ENCODE data around the gene FANCC. TPM values are rescaled to one million over a fixed set of nuclear protein-coding genes. Genes with fewer than 3 reads are reported as not detected.
"Not testable (repeated sequence)": the region's sequence is repeated elsewhere in the genome, so short reads cannot be mapped to it uniquely, and the experiment has no call there.

The FANCC gene
- total and polyA plus RNA-seq, 9 donors: 9.8 to 16.4 (median 15.0) TPM

DNA sequence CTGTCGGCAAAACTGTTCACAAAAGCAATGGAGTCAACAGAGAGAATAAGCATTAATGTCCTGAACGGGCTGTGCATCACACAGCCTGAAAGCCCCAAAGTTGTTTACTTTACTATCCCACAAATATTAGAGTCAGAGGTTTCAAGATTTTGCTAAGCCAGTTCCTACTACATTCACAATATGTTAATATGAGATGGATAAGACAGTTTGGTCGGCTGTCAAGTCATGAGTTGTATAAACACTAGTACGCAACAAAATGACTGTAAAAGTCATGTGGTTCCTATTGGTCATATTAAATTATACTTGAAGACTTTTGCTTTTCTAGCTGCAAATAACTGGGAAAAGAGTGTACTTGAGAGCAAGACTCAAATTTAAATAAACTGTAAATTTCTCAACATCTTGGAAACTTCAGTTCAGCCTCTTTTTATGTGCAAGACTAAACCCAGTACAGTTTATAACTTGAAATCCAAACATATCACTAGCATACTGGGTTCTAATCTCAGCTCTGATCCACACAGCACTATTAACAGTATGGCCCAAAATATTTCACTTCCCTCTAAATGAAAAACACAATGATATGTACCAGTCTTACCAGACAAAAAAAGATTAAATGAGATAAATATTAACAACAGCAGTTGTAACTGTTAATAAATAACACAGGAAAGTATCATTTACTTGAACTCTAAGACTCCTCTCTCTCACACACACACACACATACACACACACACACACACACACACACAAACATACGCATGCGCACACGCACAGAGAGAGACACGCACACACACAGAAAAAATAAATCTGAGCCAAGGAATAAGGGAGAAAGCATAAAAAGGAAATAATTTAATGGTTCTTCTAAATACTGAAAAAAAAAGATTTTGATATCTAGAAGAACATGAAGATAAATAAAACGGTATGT lies 33.1 kb downstream of the FANCC start:
- H3K4me3 ChIP-seq (ENCODE audit: low read length): no peak overlapping the region
- no peak for DNase-seq
- H3K27me3 ChIP-seq (ENCODE audit: control insufficient read depth, insufficient read depth, low read length): no peaks in the 10 kb centered on the region
- no peaks in the 10 kb centered on the region for H3K4me1 ChIP-seq (ENCODE audit: control insufficient read depth, insufficient read depth, low read length)
- no peaks in the 10 kb centered on the region for H3K36me3 ChIP-seq (ENCODE audit: control insufficient read depth, insufficient read depth, low read length)
- no peaks in the 10 kb centered on the region for H3K9me3 ChIP-seq (replicated peaks; ENCODE audit: control insufficient read depth, low read depth, low read length)
- H3K27ac ChIP-seq (ENCODE audit: low read length): no peak overlapping the region
- no CpG with 5 or more reads among the region's 9 CpGs for WGBS (ENCODE audit: insufficient coverage)

DNA sequence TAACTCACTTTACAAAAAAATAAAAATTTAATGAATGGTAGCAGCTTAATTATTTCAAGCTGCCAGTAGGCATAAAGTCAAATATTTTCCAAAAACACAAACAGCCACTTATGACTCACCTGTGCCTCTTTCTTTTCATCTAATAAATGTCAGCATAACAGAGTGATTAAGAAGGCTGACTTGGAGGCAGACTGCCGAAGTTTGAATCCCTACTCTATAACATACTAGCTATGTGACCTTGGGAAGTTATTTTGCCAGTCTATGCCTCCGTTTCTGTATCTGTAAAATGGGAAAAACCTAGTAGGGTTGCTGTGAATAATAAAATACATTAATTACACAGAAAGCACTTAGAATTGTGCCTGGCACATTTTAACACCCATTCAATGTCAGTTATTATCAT lies 33.8 kb downstream of the FANCC start:
- no peaks in the 10 kb centered on the region for H3K36me3 ChIP-seq (ENCODE audit: control insufficient read depth, insufficient read depth, low read length)
- no peak for DNase-seq
- H3K4me1 ChIP-seq (ENCODE audit: control insufficient read depth, insufficient read depth, low read length): no peaks in the 10 kb centered on the region
- no peaks in the 10 kb centered on the region for H3K27me3 ChIP-seq (ENCODE audit: control insufficient read depth, insufficient read depth, low read length)
- no peak overlapping the region for H3K4me3 ChIP-seq (ENCODE audit: low read length)
- H3K27ac ChIP-seq (ENCODE audit: low read length): no peak overlapping the region
- whole genome bisulfite sequencing (ENCODE audit: insufficient coverage): no CpG with 5 or more reads among the region's 2 CpGs
- H3K9me3 ChIP-seq (replicated peaks; ENCODE audit: control insufficient read depth, low read depth, low read length): no peaks in the 10 kb centered on the region

DNA sequence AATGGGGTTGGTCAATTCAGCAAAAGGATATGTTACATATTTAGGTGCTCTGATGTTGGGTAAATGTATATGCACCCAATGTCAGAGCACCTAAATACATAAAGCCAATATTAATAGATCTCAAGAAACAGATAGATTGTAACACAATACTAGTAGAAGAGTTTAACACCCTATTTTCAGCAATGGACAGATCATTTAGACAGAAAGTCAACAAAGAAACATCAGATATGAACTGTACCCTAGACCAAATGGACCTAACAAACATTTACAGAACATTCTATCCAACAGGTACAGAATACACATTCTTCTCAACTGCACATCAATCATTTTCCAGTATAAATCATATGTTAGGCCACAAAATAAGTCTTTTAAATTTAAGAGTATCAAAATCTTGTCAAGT lies 35.2 kb downstream of the FANCC start:
- Histone ChIP-seq H3K36me3 (ENCODE audit: control insufficient read depth, insufficient read depth, low read length) (no peaks in the 10 kb centered on the region), H3K27ac (ENCODE audit: low read length) (no peak overlapping the region), H3K4me1 (ENCODE audit: control insufficient read depth, insufficient read depth, low read length) (no peaks in the 10 kb centered on the region), H3K4me3 (ENCODE audit: low read length) (no peak overlapping the region), H3K9me3 (replicated peaks; ENCODE audit: control insufficient read depth, low read depth, low read length) (no peaks in the 10 kb centered on the region), H3K27me3 (ENCODE audit: control insufficient read depth, insufficient read depth, low read length) (no peaks in the 10 kb centered on the region)
- no peak for DNase-seq

DNA sequence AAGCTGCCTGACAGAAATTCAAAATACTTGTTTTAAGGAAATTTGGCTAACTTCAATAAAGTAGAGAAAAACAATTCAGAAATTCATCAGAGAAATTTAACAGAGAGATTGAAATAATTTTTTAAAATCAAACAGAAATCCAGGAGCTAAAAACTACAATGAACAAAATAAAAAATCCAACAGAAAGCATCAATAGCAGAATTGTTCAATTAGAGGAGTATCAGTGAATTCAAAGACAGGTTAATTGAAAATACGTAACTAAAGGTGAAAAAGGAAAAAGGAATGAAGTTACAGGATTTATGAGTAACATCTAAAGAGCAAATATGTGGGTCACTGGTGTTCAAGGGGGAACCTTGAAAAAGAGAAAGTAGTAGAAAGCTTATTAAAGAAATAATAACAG lies 36.8 kb downstream of the FANCC start:
- no peak for DNase-seq
- H3K4me3 ChIP-seq (ENCODE audit: low read length): no peak overlapping the region
- no CpG with 5 or more reads among the region's 1 CpG for WGBS (ENCODE audit: insufficient coverage)
- H3K36me3 ChIP-seq (ENCODE audit: control insufficient read depth, insufficient read depth, low read length): no peaks in the 10 kb centered on the region
- H3K27me3 ChIP-seq (ENCODE audit: control insufficient read depth, insufficient read depth, low read length): no peaks in the 10 kb centered on the region
- H3K9me3 ChIP-seq (replicated peaks; ENCODE audit: control insufficient read depth, low read depth, low read length): no peaks in the 10 kb centered on the region
- no peak overlapping the region for H3K27ac ChIP-seq (ENCODE audit: low read length)
- H3K4me1 ChIP-seq (ENCODE audit: control insufficient read depth, insufficient read depth, low read length): no peaks in the 10 kb centered on the region

DNA sequence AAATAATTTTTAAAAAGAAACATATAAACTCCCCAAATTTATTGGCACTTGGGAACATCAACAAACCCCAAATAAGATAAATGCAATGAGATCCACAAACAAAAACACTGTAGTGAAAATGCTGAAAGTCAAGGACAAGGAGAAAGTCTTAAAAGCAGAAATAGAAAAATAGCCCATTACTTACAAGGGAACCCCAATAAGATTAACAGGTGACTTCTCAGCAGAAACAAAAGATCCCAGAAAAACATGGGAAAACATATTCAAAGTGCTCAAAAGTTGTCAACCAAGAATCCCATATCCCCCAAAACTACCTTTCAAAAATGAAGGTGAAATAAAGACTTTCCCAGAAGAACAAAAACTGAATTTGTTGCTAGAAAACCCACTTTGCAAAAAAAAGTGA lies 40.0 kb downstream of the FANCC start:
- no peaks in the 10 kb centered on the region for H3K9me3 ChIP-seq (replicated peaks; ENCODE audit: control insufficient read depth, low read depth, low read length)
- no peak for DNase-seq
- no peak overlapping the region for H3K4me3 ChIP-seq (ENCODE audit: low read length)
- no peaks in the 10 kb centered on the region for H3K4me1 ChIP-seq (ENCODE audit: control insufficient read depth, insufficient read depth, low read length)
- no peak overlapping the region for H3K27ac ChIP-seq (ENCODE audit: low read length)
- H3K36me3 ChIP-seq (ENCODE audit: control insufficient read depth, insufficient read depth, low read length): no peaks in the 10 kb centered on the region
- H3K27me3 ChIP-seq (ENCODE audit: control insufficient read depth, insufficient read depth, low read length): no peaks in the 10 kb centered on the region

DNA sequence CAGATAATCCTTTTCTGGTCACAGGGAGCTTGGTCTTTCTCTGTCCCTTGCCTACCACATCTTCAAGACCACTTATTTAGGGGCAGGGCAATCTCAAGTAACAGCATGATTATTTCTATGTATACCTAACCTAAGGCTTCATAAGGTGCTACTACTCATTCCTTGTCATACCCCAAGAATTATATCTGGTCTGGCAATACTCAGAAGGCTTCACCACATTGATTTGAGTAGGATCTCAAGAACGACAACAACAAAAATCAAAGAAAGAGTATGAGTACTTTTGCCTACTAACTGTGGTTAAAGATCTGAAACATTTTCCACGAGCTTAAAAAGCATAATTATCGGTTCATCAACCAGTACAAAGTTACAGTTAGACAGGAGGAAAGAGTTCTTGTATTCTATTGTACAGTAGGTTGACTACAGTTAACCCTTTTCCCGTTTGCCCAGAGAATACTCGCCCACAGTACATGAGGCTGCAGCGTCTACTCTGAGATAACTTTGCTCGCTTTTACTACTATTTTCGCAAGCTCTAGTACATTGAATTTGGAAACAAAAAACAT lies 41.0 kb downstream of the FANCC start:
- H3K27me3 ChIP-seq (ENCODE audit: control insufficient read depth, insufficient read depth, low read length): no peaks in the 10 kb centered on the region
- DNase-seq: no peak
- no peak overlapping the region for H3K27ac ChIP-seq (ENCODE audit: low read length)
- no peak overlapping the region for H3K4me3 ChIP-seq (ENCODE audit: low read length)
- WGBS (ENCODE audit: insufficient coverage): no CpG with 5 or more reads among the region's 8 CpGs
- H3K9me3 ChIP-seq (replicated peaks; ENCODE audit: control insufficient read depth, low read depth, low read length): no peaks in the 10 kb centered on the region
- no peaks in the 10 kb centered on the region for H3K36me3 ChIP-seq (ENCODE audit: control insufficient read depth, insufficient read depth, low read length)
- no peaks in the 10 kb centered on the region for H3K4me1 ChIP-seq (ENCODE audit: control insufficient read depth, insufficient read depth, low read length)

DNA sequence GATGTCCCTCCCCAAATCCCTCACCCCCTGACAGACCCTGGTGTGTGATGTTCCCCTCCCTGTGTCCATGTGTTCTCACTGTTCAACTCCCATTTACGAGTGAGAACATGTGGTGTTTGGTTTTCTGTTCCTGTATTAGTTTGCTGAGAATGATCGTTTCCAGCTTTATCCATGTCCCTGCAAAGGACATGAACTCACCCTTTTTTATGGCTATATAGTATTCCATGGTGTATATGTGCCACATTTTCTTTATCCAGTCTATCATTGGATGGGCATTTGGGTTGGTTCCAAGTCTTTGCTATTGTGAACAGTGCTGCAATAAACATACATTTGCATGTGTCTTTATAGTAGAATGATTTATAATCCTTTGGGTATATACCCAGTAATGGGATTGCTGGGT lies 43.3 kb downstream of the FANCC start:
- WGBS (ENCODE audit: insufficient coverage): no CpG with 5 or more reads among the region's 2 CpGs

DNA sequence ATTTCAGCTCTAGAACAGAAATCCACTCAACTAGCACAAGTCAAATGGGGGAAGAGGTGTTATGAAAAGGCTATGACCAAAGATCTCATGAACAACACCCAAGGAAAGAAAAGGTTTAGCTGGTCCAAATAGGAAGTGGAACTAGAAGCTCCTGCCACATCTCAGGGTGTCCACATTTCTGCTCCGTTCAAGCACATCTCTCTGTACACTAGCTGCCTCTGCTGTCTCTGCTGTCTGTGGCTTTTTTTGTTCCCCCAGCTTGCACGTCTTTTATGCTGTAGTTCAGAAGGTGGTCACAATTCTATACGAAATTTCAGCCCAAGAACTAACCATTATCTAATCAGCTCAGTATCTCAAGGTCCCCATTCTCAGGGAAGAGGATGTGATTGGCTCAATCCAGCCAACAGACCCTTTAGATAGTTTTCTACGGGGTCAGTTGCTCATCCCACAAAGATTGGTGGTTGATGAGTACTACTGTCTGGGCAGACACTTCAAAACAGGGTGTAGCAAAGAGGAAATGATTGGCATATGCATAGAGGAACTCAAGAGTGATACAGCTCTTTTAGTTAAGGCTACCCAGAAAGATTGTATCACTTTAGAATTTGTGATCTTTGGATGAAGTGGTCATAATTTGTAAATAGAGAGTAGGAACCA lies 44.0 kb downstream of the FANCC start:
- Histone ChIP-seq H3K27me3 (ENCODE audit: control insufficient read depth, insufficient read depth, low read length) (no peaks in the 10 kb centered on the region), H3K4me1 (ENCODE audit: control insufficient read depth, insufficient read depth, low read length) (no peaks in the 10 kb centered on the region), H3K9me3 (replicated peaks; ENCODE audit: control insufficient read depth, low read depth, low read length) (peaks cover 2% of the 10 kb centered on the region), H3K36me3 (ENCODE audit: control insufficient read depth, insufficient read depth, low read length) (no peaks in the 10 kb centered on the region), H3K27ac (ENCODE audit: low read length) (no peak overlapping the region), H3K4me3 (ENCODE audit: low read length) (no peak overlapping the region)
- 86% methylated on average over 1 of the region's 4 CpGs for WGBS (ENCODE audit: insufficient coverage)
- DNase-seq: no peak

More for the DNA sequence above, 43.3 kb downstream of the FANCC start:
- H3K36me3 ChIP-seq (ENCODE audit: control insufficient read depth, insufficient read depth, low read length); H3K4me3 ChIP-seq (ENCODE audit: low read length); H3K27me3 ChIP-seq (ENCODE audit: control insufficient read depth, insufficient read depth, low read length); H3K9me3 ChIP-seq (replicated peaks; ENCODE audit: control insufficient read depth, low read depth, low read length); H3K4me1 ChIP-seq (ENCODE audit: control insufficient read depth, insufficient read depth, low read length); DNase-seq; H3K27ac ChIP-seq (ENCODE audit: low read length): not testable (repeated sequence)

DNA sequence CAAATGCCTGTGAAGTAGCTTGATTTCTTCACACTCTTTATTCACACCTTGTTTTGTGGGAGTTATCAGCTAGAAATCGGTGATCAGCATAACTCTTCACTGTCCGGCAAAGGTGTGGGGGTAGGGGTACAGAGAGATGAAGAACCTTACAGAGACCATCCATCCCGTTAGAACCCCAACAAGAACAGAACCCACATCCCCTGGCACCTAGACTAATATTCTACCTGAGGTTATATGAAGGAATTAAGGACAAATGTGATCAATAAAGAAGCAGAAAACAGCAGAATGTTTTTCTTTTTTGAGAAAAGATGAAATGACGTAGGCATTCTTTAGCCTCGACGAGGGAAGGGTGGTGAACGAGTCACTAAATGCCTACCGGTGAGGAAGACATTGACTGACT lies 44.7 kb downstream of the FANCC start:
- no peak for DNase-seq
- WGBS (ENCODE audit: insufficient coverage): no CpG with 5 or more reads among the region's 8 CpGs
- H3K36me3 ChIP-seq (ENCODE audit: control insufficient read depth, insufficient read depth, low read length): no peaks in the 10 kb centered on the region
- H3K4me1 ChIP-seq (ENCODE audit: control insufficient read depth, insufficient read depth, low read length): no peaks in the 10 kb centered on the region
- H3K4me3 ChIP-seq (ENCODE audit: low read length): no peak overlapping the region
- no peak overlapping the region for H3K27ac ChIP-seq (ENCODE audit: low read length)
- H3K9me3 ChIP-seq (replicated peaks; ENCODE audit: control insufficient read depth, low read depth, low read length): peaks cover 2% of the 10 kb centered on the region
- H3K27me3 ChIP-seq (ENCODE audit: control insufficient read depth, insufficient read depth, low read length): no peaks in the 10 kb centered on the region

DNA sequence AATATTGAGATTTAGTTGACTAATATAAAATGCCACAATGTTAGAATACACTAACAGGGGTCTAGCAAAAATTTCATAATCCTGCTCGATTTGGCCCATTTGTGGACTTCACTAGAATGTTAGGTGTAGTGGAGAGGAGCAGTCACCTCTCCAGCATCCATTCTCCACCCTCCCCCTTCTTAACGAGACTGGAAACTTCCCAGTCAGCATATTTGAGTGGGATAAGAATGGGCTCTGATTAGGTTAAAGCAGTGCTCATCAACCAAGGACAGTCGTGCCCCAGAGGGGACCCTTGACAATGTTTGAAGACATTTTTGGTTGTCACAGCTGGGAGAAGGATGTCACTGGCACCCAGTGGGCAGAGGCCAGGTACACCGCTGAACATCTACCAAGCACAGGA lies 46.7 kb downstream of the FANCC start:
- WGBS (ENCODE audit: insufficient coverage): 100% methylated on average over 1 of the region's 4 CpGs

More for the DNA sequence above, 46.7 kb downstream of the FANCC start:
- H3K27ac ChIP-seq (ENCODE audit: low read length): no peak overlapping the region
- H3K9me3 ChIP-seq (replicated peaks; ENCODE audit: control insufficient read depth, low read depth, low read length): peaks cover 2% of the 10 kb centered on the region
- no peak for DNase-seq
- H3K27me3 ChIP-seq (ENCODE audit: control insufficient read depth, insufficient read depth, low read length): no peaks in the 10 kb centered on the region
- no peaks in the 10 kb centered on the region for H3K36me3 ChIP-seq (ENCODE audit: control insufficient read depth, insufficient read depth, low read length)
- no peak overlapping the region for H3K4me3 ChIP-seq (ENCODE audit: low read length)
- H3K4me1 ChIP-seq (ENCODE audit: control insufficient read depth, insufficient read depth, low read length): no peaks in the 10 kb centered on the region
